Activated CD4-positive, alpha-beta T cell treated with anti-CD3 and anti-CD28 coated beads for 4 hours (primary cell): ENCODE results near the gene IL34.
"Not testable (repeated sequence)": the region's sequence is repeated elsewhere in the genome, so short reads cannot be mapped to it uniquely, and the experiment has no call there.

Experiments used
- DNase-seq, 2 donors: peaks; one replicate each; pipeline ENCODE4 v3.0.0-alpha.2; 2020

Gene IL34

DNA sequence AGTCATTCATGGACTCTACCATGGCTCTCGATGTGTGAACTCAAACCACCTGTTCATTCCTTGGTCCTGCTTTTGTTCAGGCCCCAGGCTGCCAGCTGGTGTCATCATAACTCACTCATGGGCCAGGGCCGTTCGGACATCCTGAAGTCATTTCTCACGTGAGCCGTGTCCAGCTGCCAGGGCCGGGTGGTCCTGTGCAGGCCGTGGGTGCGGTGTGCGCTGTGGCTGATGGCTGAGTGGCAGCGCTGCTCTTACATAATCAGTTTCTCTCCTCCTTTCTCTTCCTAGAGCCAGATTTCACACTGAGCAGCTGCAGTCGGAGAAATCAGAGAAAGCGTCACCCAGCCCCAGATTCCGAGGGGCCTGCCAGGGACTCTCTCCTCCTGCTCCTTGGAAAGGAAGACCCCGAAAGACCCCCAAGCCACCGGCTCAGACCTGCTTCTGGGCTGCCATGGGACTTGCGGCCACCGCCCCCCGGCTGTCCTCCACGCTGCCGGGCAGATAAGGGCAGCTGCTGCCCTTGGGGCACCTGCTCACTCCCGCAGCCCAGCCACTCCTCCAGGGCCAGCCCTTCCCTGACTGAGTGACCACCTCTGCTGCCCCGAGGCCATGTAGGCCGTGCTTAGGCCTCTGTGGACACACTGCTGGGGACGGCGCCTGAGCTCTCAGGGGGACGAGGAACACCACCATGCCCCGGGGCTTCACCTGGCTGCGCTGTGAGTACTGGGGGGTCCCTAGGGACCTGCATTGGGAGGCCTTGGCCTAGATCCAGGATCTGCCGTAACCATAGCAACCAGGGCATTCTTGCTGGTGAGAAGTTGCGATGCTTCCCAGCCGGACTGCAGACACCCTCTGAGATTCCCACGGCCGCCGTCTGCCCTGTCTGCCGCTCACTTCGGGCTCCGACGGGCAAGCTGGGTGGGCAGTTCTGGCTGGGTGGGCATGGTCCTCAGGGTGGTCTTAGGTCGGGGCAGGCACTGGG, at the start of gene IL34:
Gene IL34 (plus strand): TSS at position 300 of the 982 bp plus-strand sequence. CDS start 389 bp downstream, at position 689.
- DNase-seq, result no peak

DNA sequence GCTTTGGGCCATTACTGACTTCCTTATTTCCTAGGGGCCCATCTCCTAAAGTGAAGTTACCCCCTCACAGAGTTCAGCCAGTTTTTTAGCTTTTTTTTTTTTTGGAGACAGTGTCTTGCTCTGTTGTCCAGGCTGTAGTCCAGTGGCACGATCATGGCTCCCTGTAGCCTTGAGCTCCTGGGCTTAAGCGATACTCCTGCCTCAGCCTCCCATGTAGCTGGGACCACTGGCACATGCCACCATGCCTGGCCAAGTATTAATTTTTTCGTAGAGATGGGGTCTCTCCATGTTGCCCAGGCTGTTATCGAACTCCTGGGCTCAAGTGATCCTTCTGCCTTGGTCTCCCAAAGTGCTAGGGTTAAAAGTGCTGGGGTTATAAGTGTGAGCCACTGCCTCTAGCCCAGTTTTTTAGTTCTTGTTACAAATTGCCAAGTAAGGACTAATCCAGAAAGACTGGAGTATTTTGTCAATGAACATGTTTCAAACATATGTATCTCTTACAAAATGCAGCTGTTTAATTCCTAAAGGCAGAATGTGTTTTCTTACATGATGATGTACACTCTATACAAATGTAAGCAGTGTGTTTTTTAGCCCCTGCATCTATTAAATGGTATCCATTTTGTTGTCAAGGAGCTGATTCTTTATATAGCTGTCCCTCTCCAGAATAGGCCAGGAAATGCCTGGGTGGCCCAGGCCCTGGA, 49.1 kb upstream of the IL34 start:
- DNase-seq, result no peak

DNA sequence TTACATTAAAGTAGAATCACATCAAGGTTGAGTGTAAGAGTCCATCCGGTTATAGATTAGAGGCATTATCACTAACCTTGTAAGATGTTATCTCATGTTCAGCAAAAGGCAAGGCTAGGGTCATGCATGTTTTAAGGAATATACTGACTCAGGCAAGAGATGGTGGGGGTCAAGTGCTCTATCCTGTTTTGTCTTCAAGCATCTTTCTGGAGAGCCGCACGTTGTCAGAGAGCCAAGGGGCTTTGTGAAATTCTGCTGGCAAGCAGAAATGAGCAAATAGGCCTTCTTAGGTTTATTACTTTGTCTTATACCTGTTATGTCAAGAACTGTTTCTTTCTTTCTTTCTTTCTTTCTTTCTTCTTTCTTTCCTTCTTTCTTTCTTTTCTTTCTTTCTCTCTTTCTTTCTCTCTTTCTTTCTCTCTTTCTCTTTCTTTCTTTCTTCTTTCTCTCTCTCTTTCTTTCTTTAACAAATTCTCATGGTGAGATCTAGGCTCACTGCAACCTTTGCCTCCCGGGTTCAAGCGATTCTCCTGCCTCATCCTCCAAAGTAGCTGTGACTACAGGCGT, 47.3 kb upstream of the IL34 start:
- no peak for DNase-seq

DNA sequence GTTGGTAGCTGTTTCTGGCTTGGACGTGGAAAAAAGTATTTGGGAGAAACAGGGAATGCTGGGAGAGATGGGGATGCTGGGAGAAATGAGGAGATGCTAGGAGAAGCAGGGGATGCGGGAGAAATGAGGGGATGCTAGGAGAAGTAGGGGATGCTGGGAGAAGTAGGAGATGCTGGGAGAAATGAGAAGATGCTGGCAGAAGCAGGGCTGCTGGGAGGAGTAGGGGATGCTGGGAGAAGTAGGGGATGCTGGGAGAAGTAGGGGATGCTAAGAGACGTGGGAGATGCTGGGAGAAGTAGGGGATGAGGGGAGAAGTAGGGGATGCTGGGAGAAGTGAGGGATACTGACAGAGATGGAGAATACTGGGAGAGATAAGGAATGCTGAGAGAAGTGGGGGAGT, 45.6 kb upstream of the IL34 start:
- DNase-seq, result no peak

DNA sequence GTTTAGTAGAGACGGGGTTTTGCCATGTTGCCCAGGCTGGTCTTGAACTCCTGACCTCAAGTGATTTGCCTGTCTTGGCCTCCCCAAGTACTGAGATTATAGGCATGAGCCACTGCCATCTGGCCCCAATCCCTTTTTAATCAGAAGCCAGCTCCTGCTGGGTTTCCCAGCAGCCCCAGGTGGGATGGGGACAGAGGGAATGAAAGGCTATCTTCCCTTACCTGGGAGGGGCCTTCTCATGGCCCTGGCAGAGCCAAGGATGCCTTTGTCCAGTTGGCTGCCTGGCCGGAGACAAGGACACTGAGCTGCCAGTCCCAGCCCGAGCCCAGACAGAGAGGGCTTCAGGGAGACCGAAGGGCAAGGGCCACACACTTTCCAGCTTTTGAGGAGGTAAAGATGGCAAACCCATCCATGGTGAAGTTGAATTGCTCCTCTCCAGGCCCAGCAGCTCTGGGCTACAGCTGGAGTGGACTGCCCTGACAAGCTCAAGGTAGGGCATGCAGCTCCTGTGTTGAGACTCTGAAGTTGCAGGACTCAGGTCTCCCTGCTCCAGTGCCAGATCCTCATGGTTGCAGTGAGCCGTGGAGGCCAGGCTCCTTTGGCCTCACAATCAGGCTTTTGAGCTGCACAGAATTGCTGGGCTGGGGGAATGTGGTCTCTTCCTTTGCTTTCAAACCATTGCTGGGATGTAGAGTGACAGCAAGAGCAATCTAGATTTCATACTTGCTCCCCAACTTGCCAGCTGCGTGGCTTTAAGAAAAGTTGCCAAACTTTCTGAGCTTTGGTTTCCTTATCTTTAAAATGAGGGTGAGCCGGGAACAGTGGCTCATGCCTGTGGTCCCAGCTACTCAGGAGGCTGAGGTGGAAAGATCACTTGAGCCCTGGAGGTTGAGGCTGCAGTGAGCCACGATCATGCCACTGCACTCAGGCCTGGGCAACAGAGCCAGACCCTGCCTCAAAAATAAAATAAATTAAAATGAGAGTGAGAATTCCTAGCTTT, 44.5 kb upstream of the IL34 start:
- DNase-seq, result no peak

DNA sequence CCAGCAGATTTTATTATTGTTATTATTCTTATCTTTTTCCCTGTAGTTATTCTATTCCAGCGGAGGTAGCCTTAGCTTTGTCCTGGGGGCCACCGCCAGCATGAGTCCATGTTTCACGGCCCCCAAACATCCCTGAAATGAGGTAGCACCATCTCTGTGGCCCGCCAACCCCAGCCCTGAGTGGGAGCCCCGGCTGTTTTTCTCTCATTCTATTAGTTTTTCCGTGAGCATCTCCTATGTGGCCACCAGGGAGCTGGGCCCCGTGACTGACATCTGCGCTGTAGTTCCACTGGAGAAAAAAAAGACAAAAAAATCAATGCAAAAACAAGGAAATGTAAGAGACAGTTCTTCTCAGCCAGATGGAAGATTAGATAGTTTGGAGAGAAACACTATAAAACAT, 43.5 kb upstream of the IL34 start:
- DNase-seq, result no peak

DNA sequence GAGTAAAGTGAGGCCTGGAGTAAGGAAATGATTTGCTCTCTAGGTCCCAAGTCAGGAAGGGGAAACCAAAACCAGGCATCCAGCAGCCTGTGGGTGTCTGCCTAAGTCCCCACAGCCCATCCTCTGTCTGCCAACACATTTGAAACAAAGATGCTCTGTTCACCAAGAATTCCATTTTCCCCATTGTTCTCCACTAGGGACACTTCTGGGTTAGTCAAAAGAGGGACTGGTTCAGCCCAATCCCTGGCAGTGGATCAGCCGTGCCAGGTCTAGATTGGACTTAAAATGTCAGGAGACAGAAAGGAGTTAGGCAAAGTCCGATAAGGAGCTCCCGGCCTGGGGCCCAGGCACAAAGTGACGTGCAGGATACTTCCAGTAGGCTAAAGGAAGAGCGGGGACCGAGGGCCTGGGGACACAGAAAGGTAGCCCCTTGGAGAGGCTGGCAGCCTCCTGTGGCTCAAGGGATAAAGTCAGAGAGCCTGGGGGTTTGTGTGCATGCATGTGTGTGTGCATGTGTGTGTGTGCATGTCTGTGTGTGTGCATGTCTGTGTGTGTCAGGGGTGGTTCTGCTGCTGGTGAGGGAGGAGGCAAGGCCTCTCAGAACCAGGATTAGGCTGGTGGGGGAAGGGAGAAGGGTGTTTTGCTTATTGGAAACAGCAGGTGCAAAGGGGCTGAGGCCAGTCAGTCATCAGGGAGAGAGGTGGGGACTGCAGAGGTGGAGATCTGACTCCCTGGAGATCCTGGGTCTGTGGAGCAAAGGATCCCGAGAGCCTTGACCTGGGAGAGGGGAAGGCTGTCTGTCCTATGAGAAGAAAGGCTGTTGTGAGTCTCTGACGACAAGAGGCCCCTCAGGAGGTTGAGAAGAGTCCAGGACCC, 41.7 kb upstream of the IL34 start:
- no peak for DNase-seq

DNA sequence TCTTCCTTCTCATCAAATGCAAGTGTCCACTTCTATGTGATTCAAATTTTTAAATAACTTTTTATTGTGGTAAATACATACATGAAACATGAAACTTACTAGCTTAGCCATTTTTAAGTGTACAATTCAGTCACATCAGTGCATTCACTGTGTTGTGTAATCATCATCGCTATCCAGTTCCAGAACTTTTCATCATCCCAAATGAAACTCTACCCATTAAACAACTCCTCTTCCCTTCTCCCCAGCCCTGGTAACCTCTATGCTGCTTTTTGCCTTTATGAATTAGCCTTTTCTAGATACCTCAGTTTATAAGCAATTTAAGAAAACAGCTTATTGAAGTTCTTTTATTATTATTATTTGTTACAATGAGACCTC, 41.1 kb upstream of the IL34 start:
- DNase-seq, result no peak

DNA sequence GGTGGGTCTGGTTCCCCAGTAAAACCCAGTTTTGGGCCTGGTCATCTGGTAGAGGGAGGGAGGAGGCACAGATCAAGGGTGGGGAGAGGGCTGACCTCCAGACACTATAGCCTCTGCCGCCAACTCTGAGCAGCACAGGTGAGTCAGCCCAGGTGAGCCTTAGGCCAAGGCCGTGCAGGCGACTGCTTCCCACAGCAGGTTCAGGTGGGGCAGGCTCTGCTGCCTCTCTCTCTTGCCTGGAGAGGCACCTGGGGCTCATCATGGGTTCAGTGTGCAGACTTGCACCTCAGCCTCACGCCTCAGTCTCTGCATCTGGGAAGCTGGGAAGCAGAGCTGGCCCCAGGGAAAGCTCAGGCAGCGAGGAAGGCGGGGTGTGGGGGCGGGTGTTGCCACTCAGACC, 37.8 kb upstream of the IL34 start:
- DNase-seq, result no peak

DNA sequence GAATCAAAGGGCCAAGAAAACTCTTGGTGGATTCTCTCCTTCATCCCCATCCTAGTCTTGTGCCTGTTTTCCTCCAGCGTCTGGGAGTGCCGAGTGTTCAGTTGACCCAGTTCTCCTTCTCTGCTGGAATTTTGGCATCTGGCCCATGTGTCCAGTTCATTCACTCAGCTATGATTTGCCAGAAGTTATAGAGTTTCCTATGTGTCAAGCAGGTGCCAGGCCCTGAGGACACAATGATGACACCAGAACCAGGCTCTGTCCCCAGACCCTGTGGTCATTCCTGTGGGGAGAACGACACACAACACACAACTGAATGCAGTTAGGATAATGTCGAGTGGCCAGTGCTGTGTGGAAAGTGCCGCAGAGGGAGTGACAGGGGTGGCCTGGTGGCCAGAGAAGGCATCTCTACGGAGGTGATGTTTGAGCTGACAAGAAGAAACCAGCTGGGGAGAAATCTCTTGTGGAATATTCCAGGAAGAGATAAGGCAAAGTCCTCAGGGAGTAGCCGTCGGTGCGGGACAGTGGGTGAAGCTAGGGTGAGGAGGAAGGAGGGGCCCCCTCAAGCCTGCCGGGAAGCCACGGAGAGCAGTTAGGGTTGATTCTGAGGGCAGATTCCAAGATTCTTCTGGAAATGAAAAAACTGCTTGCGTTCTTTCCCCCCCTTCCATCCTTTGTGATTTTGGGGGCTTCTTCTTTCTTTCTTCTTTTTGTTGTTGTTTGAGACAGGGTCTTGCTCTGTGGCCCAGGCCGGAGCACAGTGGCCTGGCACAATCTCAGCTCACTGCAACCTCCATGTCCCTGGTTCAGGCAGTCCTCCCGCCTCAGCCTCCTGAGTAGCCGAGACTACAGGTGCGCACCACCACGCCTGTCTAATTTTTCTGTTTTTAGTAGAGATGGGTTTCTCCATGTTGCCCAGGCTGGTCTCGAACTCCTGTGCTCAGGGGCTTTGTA, 35.8 kb upstream of the IL34 start:
- DNase-seq, result no peak

DNA sequence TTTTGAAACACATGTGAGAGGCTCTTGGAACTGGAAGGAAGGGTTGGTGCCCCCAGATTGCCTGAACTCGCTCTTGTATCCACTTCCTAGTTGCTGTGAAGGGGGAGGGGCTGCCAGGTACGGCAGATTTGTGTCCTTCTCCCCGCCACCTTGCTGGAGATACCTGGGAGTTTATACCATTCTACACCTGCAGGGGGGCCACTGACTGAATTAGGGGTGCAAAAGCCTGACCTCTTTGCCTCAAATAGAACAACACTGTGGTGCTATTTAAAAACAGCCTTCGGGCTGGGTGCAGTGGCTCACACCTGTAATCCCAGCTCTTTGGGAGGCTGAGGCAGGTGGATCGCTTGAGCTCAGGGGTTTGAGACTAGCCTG, 35.1 kb upstream of the IL34 start:
- DNase-seq, result no peak

DNA sequence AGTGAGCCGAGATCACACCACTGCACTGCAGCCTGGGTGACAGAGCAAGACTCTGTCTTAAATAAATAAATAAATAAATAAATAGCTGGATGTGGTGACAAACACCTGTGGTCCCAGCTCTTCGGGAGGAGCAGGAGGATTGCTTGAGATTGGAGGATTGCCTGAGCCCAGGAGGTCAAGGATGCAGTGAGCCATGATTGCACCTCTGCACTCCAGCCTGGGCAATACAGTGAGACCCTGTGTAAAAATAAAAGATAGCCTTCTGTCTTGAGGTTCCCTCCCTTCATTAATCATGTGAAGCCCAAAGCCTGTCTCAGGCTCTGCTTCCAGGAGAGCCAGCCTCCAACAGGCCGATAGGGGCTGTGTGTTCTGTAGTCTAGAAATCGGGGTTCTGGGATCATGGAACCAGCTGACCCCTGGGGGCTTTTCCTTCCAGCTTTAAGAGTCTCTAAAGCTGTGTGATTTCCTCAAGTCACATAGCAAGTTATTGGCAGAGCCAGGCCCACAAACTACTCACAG, 34.5 kb upstream of the IL34 start:
- DNase-seq, result no peak

DNA sequence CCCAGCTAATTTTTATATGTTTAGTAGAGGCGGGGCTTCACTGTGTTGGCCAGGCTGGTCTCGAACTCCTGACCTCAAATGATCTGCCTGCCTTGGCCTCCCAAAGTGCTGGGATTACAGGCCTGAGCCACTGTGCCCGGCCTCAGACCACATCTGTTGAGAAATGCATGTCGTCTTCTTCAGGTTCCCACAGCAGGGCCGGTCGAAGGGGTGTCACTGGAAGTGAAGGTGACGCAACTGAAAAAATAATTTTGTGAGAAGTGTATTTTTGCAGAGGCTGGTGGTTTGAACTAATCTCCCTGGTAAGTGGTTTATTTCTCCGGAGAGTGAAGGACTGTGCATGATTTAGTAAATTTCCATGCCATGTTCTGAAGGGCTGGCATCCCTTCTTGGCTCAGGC, 33.4 kb upstream of the IL34 start:
- DNase-seq, result no peak

DNA sequence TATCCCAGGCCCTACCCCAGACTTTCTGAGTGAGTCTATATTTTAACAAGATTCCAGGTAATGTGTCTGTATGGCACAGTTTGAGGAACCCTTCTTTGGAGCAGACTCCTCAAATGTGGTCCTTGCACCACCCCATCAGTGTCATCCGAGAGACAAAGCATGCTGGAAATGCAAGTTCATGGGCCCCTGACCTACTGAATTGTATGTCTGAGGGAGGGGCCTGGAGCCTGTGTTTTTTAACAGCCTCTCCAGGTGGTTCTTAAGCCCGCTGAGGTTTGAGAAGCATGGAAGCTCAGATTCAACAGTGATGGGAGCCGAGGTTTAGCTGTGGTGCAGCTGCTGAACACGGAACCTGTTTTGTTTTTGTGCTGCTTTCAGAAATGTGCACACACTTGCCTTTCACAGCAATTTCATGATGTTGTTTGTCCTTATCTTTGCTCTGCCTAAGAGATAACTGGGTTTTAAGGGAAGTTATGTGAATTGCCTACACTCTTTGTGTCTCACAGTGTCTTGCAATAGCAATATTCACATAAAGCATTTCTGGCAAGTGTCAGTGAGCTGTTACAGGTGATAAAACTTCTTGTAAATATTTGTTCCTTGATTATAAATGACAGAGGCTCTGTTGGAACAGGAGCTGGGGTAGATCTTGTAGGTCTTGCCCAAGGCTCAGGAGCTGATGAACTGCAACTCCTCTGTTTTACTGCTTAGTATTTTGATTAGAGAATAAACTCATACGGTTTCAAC, 32.0 kb upstream of the IL34 start:
- no peak for DNase-seq

DNA sequence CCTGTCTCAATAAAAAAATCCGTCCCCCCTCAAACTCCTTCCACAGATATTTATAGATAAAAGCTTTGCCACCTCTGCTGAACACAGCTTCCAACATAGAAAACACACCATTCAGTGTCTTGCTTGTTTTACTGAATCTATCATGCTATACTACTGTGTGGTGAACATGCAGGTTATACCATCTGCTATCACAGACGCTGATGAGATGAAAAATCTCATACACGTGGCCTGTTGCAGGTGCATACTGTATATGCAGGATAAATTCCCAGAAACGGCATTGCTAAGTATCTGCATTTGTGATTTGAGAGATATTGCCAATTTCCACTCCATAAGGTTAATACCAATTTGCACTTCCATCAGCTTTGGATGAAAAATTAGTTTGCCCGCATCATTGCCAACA, 30.4 kb upstream of the IL34 start:
- DNase-seq, result no peak

DNA sequence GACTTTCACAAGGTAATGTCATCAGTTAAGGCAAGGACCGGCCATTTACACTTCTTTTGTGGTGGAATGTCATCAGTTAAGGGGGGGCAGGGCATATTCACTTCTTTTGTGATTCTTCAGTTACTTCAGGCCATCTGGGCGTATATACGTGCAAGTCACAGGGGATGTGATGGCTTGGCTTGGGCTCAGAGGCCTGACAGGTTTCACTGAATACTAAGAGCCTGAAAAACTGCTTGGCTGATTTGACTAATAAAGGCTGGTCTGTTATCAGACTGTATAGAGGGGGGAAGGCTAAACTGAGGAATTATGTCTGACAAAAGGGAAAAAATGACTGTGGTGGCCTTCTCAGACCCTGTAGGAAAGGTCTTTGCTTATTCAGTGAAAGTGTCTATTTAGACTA, 24.5 kb upstream of the IL34 start:
- not testable (repeated sequence) for DNase-seq

DNA sequence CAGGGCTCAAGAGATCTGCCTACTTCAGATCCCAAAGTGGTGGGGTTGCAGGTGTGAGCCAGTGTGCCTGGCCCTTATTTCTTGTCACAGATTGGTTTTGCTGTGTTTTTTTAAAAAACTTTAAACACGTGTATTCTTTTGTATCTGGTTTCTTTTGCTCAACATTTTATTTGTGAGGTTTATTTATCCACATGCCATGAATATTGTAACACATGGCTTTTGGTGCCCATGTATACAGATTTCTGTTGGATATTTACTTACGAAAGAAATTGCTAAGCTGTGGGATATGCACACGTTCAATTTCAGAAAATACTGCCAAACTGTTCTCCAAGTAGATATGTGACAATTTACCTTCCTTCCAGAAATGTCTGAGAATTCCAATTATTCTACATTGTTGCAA, 18.7 kb upstream of the IL34 start:
- DNase-seq, result no peak

DNA sequence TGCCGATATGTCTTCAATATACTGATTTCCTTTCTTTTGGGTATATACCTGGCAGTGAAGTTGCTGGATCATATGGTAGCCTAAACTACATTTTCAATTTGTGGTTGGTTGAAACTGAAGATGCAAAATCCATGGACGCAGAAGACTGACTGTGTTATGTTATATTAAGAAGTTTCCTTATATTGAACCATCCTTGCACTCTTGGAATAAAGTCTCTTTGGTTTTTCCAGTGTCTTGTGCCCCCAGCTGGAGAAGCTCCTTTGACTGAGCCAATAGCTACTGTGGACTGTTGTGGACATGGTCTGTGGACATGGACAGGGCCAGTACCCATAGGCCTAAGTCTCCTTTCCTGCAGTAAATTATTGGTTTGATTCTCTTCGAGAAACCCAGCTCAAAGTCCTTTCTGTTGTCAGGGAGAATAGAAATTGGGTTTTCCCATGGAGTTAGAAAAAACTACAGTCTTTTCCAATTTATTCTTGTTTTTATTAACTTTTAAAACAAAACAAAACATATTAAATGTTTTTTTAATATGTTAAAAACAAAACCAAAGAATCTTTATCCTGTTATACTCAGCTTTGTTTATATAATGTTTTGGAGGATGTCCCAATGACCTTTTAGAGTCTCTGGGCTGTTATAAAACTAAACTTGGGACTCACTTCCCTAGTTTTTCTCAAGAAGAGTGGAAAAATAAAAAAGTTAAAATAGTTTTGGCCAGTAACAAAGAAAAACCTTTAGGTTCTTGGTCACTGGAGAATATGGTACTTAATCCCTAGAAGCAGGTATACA, 15.2 kb upstream of the IL34 start:
- DNase-seq, result no peak

DNA sequence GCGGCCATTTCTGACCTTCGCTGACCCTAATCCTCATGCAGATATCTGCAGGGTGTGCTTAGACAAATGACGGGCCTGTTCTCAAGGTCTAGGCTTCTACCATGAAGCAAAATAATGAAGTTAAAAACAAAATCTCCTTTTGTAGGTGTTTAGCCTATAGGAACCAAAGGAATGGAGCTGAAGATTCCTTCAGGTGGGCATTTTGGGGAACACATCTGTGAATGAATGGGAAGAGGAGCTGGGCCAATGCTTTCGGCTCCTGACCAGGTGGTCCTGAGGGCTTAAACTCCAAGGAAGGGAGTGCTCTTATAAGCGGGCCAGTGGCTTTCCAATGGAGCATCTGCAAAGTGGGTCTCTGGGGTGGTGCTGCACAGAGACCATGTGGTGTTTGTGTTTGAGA, 14.1 kb upstream of the IL34 start:
- DNase-seq, result no peak
